Ramos (cell line): ENCODE measurements around the gene PARP1.
"Not testable (repeated sequence)": the region's sequence is repeated elsewhere in the genome, so short reads cannot be mapped to it uniquely, and the experiment has no call there.

ENCODE experiments used
- in situ Hi-C: fragments of 300-500 bp; cut with MboI; formaldehyde crosslinking; loops from one replicate; pipeline ENCODE4 v1.14.3; 2022; ENCODE audit warnings: low sequenced_read_pairs; ENCODE audit not compliant: unreplicated experiment

PARP1 gene

DNA sequence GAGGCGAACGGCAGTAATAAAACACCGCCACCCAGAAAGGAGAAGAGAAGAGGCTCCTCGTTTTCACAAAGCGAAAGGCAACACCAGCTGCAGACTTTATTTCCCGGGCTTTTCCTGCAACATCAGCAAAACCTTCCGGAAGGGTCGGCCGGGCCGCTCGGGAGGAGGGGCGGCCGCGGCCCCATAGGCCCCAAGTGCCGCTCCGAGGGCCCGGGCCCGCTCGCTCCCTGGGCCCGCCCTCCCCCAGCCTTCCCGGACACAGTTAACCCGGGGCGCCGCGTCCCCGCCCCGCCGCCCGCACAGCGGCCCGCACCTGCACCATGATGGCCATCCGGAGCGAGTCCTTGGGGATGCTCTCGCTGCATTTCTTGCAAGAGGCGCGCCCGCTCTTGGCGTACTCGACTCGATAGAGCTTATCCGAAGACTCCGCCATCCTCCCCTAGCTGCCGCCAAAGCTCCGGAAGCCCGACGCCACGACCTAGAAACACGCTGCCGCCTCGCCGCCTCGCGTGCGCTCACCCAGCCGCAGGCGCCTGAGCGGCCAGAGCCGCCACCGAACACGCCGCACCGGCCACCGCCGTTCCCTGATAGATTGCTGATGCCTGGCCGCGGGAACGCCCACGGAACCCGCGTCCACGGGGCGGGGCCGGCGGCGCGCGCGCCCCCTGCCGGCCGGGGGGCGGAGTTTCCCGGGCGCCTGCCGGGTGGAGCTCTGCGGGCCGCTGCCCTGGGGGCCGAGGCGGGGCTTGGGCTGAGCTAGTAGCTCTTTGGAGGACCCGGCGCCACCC is at the start of gene PARP1:
Gene PARP1, minus strand, starts transcription at position 597 of the 788 bp plus-strand sequence. Its CDS starts 164 bp downstream, at position 433.
- in situ Hi-C loops: no loop called here

DNA sequence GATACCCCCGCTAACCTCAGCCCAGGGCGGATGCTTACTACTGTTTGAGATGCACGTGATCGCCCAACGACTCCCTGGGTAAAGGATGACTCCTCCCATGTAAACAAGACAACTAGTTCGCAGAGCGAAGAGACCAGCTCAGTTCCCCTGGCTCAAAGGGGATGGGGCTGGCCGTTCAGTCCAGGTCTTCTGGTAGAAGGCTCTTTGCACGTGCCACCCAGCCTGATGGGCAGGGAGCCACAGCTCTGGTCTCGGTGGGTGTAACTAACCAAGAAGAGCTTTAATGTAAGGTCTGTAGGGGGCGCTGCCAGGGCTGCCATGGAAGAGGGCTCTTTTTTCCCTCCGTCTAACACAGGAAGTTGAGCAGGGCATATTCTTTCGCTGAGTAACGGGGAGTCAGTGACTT is 49.4 kb upstream of the PARP1 start:
- in situ Hi-C loops: no loop called here

DNA sequence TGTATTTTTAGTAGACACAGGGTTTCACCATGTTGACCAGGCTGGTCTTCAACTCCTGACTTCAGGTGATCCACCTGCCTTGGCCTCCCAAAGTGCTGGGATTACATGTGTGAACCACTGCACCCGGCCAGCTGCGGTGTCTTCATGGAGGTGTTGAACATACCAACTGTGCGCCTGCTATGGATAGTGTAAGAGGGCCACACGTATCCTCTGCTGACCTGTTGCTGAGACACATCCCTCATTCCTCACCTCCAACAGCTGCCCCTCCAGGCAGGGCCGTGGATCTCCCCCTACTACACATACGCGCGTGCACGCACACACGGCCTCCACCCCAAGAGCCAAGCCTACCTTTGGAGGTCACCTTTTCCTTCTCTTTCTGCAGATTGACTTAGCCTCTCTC is 48.0 kb upstream of the PARP1 start:
- in situ Hi-C loops: no loop called here

DNA sequence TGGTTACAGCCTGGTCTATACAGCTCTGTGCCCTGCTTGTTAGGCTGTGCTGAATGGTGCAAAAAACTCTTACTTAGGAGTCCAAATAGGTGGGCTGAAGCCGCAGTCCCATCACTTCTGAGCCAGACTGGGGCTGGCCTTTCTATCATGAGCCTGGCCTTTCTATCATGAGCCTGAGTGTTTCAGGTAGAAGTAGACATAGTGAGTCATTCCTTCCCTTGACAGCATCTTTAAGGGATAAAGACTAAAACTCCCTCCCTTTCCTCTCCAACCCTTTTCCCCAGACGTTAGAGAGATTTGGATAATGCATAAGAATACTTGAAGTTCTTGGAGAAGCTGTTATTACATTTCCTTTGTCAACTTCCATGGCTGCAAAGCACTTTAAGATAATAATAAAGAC is 46.5 kb upstream of the PARP1 start:
- in situ Hi-C loops: no loop called here

DNA sequence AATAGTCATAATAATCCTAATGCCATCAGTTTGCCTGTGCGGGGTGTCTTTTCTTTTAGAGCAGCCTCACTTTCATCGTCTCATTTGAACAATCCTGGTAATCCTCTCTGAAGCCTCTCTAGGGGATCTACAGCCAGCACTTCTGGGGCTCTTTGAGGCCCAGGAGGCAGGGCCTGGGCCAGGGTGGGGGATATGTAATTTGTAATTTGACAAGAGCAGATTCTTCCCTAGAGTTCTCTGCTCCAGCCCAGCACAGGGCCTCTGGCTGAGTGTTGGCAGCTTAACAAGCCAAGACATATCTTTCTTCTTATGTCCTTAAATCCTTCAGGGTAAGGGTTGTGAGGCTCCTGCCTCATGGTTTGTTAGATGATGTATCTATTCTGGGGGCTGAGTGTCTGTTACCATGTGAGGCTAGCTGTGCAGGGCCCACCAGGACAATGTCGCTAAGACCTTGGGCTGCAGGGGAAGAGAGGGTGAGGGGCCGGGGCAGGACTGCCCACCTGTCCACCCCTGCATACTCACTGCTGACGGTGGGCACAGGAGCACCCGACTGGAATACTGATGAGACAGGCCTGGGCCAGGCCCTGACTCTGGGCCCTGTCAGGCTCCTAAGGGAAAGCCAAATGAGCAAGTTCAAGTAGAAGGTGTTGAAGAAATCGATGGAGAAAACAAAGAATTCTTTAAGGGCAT is 45.3 kb upstream of the PARP1 start:
- in situ Hi-C loops: no loop called here

DNA sequence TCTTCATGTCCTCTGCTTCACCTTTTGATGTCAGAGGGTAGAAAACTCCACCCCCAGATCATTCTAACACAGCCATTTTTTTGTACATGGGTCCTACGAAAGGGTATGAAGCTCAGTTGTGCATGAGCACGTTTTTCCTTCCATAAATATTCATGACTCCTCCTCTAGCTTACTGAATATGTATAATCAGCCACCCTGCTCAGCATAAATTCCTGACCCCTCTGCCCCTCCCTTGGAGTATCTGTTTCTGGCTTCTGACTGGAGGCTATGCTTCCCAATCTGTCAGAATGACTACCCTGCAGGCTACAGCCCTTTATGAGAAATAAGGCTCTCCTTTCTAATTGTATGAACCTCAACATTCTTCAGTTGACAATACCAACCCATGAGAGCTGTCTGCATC is 42.8 kb upstream of the PARP1 start:
- in situ Hi-C loops: no loop called here

DNA sequence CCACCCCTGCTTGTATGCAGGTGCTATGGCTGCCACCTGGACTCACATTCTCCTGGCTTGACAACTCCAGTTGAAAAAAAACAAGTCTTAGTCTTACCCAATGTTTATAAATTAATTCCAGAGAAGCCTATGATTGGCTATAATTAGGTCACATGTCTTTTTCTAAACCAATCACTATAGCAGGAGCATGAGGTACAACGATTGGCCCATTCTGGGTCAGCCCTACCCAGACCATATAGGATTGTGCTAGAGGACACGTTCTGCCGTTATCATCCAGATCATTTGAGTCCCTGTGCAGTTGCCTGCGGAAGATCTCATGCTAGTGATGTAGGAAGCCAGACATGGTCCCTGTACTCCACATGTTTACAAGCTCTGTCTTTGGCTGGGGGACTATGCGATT is 41.9 kb upstream of the PARP1 start:
- in situ Hi-C loops: no loop called here

DNA sequence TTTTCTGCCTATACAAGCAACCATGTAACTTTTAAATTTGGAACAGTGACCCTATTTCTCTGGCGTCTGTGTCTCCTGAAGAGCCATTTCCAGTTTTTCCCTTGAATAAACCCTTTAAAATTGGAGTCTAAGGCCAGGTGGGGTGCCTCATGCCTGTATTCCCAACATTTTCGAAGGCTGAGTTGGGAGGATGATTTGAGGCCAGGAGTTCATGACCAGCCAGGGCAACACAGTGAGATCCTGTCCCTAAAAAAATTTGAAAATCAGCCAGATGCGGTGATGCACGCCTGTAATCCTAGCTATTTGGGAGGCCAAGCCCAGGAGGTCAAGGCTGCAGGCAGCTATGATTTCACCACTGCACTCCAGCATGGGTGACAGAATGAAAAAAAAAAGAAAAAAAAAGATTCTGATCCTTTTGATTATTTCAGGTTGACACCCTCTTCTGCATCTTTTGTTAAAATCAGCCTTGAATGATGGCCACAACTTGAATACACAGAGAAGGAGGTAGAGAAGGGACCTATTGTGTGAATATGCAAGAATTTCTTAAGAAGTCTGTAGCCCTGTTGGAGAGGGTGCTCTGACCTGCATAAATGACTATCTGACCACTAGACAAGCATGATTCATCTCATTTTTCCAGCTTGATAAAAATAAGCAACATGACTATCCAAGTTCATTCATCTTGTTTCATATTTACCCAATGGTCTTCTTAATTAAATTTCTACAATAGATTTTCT is 40.2 kb upstream of the PARP1 start:
- in situ Hi-C loops: no loop called here

DNA sequence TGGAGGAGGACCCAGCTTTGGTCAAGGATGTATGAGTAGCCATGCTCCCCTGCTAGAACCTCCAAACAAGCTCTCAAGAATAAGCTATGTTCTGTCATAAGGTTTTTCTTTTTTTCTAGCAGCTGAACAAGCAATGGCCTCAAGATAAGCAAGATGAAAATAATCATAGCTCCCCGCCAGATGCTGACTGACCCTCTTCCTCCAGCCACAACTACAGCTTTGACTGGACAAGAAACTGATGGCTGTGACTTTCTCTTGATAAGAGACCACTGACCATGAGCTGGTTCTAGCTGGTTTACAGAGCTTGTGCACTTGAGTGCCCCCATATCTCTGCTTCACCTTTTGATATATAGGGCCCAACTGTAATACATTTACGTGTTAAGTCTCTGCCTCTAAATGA is 38.2 kb upstream of the PARP1 start:
- in situ Hi-C loops: no loop called here

DNA sequence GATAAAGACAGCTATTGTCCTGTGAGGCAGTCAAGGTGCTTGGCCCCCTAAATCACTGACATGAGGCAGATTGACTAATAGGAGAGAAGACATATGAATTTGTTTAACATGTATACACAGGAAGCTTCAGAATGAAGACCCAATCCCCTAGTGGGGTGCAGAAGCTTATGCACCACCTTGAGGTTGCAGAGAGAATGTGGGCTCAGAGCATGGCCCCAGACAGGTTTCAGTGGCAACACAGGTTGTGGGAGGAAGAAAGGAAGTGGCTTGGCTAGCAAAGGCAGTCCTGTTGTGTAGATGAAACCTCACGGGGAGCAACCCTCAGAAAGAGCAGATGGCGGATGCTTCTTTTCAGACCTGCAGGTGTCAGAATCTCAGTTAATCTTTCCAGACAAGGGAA is 37.0 kb upstream of the PARP1 start:
- in situ Hi-C loops: no loop called here

DNA sequence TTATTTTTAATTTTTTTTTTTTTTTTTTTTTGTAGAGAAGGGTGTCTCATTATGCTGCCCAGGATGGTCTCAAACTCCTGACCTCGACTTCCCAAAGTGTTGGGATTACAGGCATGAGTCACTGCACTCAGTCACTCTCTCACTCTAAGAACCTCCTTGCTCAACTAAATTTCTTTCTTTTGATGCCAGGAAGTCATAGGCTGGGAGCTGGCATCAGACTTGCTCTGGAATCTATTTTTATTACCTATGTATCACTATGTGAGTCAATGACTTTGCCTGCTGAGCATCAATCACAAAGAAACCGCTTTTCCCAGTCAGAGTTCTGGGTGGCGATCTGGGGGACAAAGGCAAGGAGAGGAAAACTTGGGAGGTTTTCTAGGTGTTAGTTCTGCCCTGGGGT is 35.5 kb upstream of the PARP1 start:
- in situ Hi-C loops: no loop called here

DNA sequence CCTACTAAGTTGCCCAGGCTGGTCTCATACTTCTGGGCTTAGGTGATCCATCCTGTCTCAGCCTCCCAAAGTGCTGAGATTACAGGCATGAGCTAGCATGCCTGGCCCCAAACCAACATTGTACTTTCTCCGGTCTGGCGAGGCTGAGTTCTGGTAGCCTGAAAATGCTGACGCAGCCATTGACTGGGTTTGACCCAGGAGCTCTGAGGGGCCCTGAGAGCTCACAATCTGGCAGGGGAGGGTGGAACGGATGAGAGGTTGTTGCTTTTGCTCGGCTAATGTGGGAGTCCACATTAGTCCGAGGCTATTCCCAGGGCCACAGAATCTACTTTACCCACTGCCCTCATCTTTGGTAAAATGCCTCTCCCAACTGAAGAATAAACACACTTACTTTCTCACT is 35.1 kb upstream of the PARP1 start:
- in situ Hi-C loops: no loop called here

DNA sequence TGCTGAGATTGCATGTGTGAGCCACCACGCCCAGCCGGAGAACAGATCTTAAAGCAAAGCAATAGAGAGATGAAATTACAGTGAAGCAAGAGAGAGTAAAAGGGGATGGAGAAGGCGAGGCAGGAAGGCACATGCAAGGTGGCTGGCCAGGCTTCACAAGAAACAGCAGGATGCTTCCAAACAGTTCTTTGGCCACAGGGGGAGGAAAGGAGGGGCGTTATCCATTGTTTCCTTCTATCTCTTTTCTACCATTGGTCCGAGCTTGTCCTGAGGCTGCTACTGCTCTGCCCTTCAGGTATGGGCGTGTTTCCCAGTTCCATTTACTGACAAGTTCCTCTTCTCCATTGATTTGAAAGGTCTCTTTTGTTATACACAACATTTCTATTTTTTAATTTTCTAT is 33.7 kb upstream of the PARP1 start:
- in situ Hi-C loops: no loop called here

DNA sequence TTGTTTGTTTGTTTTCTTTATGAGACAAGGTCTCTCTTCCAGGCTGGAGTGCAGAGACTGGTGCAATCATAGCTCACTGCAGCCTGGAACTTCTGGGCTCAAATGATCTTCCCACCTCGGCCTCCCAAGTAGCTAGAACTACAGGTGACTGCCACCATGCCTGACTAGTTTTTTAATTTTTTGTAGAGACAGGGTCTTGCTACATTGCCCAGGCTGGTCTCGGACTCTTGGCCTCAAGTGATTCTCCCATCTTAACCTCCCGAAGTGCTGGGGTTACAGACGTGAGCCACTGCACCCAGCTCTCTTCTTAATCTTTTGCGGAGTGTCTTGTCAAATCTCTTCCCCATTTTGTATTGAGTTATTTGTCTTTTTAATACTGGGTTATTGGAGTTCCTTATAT is 32.6 kb upstream of the PARP1 start:
- in situ Hi-C loops: no loop called here

DNA sequence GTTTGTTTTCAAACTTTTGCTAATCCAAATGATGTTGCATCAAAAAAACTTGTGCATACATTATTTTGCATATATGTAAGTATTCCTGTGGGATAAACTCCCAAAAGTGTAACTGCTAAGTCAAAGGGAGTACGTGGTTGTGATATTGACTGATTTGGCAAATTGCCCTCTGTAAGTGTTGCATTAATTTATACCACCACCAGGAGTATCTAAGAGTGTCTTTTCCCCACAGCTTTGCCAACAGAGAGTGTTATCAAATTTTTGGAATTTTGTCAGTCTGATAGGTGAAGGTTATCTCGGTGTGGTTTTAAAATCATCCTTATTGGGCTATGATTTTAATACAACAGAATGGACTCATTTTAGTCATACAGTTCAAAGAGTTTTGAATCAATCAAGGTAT is 30.1 kb upstream of the PARP1 start:
- in situ Hi-C loops: no loop called here

DNA sequence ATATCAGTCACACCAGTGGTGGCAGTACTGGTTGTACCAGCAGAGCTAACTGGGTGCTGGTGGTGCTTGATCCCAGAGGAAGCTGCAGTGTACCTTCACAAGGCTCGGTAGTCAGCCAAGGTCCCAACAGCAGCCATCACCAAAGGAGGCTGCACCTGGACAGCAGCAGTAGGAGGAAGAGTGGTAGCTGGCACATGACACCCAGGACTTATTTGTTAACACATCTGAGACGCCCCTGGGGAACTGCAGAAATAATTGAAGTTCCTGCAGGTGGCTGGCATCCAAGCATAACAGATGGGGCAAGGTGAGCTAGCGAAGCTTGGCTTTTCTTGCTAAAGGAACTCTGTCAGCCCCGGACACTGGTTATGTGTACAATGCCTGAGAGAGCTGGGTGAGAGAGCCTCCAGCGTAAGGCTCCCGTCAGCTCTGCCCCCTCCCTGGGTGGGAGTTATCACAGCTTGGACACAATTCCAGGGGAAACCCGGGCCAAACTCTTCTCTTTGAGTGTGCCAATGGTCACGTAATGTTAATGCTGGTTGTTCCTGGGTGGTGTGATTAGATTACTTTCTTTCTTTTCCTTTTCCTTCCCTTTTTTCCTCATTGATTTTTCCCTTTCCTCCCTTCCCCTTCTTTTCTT is 29.1 kb upstream of the PARP1 start:
- in situ Hi-C loops: no loop called here

DNA sequence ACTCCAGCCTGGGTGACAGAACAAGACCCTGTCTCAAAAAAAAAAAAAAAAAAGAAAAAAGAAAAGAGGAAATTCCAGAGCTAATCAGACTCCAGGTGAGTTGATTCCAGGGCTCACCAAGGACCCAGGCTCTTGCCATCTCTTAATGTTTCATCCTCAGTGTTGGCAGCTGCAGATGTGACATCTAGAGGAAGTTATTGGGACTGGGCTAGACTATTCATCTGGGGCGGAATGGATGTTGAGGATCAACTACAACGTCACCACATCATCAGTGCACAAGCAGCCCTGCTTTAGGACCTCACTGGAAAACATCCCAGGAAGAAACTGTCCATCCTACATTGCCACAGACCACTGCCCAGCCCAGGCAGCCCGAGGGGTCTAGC is 28.6 kb upstream of the PARP1 start:
- in situ Hi-C loops: no loop called here

DNA sequence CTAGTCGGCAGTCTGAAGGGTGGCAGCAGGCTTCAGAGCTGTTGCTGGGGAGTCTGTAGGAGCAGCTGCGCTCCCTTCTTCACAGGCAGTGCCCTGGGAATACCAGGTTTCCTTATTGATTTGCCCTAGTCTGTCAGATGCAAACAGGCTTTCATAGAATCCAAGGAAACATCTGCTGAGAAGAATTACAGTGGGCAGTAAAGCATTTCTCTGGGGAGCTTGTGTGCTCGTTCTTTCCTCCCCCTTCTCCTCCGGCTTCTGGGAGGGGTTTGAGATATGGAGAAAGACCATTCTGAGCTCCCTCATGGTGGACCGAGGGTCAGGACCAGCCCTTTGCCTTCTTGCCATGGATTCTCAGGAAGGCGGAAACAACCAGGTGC is 25.4 kb upstream of the PARP1 start:
- in situ Hi-C loops: no loop called here

DNA sequence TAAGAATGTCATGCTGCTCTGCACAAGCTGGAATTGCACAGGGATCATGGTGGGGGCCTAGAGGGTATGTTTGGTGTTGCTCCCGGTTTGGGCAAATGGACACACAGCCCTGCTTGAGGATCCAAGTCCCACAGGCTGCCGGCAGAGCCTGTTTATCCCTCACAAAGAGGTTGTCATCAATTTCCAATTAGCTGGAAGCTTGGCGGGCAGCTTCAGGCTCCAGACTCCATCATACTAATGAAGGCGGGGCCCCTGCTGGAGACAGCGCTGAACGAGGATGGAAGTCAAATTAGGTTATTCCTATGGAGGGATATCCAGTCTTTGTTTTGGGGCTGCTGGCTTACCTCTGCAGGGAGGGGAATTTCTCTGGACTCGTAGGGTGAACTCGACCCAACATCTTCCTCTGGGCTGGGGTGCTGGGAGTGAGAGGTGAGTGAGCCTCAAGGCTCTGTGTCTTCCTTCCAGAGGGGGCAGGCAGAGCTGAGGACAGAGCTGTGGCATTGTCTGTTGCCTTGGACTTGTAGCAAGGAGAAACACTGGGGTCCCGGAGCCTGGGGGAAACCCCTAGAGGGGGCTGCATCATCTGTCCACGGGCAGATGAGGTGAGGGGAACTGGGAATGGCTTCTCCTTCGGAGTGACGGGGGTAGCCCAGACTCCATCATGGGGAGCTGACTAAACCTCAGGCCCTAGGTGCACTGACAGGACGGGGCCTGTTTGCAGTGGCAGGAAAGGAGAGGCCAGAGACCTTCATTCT is 24.9 kb upstream of the PARP1 start:
- in situ Hi-C loops: no loop called here

DNA sequence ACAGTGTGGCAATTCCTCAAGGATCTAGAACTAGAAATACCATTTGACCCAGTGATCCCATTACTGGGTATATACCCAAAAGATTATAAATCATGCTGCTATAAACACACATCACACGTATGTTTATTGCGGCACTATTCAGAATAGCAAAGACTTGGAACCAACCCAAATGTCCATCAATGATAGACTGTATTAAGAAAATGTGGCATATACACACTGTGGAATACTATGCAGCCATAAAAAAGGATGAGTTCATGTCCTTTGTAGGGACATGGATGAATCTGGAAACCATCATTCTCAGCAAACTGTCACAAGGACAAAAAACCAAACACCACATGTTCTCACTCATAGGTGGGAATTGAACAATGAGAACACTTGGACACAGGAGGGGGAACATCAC is 24.0 kb upstream of the PARP1 start:
- in situ Hi-C loops: not testable (repeated sequence)
